Limb (tissue), 2 donors: Measurements from ENCODE around the gene MAP2K3.
"Not testable (repeated sequence)": the region's sequence is repeated elsewhere in the genome, so short reads cannot be mapped to it uniquely, and the experiment has no call there.

Experiments used
- DNase-seq, 2 donors: peaks; one replicate each; pipeline ENCODE4 v3.0.0-alpha.2; 2016; ENCODE audit errors: extremely low spot score in 2 of 2

The MAP2K3 gene

DNA sequence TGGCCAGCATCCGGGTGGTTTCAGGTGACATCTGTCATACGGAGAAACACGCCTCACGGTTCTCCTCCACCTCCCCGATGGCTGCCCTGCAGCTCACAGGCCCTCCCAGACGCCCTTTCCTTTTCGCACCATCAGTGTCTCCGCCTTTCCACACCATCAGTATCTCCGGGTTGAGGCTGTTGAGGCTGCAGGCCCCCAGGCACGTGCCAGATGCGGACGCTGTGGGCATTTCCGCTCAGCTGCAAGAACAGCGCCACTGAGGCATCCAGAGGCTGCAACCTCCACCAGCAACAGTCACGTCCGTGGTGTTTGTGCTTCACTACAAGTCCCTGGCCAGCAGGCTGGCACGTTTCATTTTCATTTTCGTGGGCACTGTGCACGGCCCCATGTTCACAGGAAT, 66.0 kb downstream of the MAP2K3 start:
- not testable (repeated sequence) for DNase-seq

DNA sequence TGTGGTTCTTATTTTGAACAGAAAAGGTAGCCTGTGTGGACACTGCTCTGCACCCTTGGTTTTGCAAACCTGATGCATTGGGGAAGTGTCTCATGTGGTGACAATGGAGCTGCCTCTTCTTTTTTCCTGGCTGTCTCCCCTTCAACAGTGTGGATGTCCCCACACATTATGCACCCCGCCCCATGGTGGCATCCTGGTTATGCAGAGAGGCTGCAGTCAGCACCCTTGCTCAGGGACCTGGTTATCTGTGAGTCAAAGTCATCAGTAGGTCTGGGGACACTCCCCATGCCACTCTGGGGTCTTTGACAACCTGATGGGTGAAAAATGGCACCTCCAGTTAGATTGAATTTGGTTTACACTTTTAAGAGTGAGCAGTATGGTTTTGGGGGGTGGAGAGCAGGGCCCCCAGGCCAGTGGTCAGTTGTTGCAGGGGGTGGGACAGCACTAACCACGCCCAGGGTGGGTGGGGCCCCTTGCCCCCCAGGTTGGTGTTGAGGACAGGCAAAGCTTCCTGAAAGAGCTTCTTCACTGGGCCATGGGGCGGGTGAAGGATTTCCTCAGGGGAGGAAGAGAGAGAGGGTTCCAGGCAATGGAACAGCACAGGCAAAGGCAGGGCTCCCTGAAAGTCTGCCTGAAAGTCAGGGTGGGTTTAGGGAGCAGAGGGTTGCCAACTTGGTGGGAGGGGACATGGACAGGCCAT, 67.0 kb downstream of the MAP2K3 start:
- peak in 1 of 2 donors; percentile 17 for DNase-seq

DNA sequence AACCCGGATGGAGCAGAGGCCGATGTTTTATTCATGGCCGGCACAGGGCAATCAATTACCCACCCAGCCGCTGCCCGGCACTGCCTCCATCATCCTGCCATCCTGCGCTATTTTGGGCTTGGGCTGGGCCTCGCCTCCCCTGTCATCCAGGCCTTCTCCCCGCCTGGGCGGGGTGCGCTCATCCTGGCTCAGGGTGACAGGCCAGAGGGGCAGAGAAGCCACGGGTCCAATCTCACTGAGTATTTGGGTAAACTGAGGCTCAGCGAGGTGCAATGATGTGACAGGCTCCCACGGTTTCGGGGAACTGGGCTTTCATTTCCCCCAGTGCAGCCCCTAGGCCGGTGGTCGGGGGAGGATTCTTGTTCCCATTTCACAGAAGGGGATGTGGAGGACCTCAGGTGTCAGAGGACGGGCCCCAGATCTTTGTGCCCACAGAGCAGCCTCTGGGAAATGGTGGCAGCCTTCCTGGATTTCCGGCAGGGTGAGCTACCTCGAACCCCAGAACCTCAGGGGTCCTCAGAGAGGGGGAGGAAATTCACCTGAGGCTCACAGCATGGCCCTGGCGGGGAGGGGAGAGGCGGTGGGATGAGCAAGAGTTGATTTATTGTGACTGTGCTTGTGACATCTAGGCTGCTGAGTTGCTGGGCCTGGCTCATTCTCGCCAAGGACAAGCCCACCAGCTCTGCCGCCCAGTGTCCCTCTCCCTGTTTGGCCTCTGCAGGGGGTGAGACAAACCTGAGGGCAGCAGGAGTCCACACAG, 67.9 kb downstream of the MAP2K3 start:
- peak in 1 of 2 donors; percentile 21 for DNase-seq

DNA sequence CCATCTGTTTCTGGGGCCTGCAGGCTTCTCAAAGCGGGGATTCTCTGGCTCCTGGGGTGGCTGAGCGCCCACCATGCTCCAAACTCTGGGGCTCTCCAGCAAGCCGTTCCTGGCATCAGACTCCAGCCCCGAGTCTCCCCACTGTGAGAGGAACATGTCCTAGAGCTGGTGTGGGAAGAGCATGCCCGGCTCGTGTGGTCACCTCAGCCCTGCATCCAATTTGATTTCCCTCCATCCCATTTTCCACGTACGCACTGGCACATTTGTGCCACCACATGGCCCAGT, 68.4 kb downstream of the MAP2K3 start:
- no peak for DNase-seq

DNA sequence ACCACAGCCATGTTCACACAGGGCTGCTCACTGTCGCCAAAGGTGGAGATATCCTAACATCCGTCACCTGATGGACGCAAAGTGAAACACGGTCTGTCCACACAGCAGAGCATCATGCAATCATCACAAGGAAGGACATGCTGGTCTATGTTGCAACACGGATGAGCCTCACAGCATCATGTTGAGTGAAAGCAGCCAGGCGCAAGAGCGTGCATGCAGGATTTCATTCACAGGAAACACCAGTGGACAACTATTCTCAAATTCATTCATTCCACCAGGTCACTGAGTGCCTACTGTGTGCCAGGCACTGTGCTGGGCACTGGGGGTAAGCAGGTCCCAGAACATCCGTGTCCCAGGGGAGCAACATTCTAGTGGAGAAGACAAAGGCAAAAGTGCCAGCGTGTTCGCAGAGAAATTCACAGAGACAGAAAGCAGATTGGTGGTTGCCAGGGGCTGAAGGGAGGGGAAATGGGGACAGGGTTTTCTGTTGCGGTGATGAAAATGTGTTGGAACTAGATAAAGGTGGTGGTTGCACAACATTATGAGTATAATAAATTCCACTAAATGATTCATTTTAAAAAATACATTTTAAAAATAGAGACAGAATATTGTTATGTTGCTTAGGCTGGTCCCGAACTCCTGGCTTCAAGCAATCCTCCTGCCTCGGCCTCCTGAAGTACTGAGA, 69.0 kb downstream of the MAP2K3 start:
- no peak for DNase-seq

DNA sequence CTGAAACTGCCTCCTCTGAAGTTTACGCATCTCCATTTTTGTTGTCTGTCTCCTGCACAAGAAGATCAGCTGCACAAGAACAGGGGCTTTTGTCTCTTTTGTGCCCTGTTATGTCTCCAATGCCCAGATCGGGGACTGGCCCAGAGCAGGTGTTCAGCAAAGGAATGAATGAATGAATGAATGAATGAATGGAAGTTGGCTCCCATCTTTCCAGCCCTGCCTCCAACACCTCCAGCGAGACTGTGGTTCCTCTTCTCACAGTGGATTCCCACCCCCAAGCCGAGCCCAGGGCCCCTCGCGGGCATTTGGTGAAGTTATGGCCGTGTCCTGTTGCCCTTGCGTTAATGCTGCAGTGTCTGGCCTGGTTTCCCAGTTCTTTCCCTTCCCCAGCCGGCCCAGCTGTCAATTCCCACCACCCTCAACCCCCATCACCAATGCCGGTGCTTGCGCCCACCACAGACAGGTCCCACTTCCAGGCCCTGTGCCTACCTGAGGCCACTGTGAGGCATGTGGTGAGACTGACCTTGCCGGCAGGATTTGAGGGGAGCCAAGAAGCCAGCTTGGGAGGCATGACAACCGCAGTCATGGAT, 70.4 kb downstream of the MAP2K3 start:
- no peak for DNase-seq

DNA sequence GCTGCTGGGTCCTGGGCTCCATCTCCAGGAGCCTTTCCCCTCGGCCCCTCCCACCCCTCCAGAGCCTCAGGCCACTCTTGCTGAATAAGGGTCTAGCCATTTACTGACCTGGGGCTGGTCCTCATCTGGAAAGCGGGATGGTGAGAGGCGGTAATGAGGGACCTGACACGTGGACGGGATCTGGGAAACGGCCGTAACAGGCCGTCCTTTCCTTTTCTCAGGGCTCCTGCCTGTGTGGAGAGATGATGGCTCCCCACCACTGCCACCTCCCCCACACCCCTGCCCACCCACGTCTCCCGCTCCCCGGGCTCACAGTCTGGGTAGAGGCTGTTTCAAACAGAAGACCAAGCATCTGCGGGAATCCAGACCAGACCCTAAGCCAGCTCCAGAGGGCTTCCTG, 71.1 kb downstream of the MAP2K3 start:
- no peak for DNase-seq

DNA sequence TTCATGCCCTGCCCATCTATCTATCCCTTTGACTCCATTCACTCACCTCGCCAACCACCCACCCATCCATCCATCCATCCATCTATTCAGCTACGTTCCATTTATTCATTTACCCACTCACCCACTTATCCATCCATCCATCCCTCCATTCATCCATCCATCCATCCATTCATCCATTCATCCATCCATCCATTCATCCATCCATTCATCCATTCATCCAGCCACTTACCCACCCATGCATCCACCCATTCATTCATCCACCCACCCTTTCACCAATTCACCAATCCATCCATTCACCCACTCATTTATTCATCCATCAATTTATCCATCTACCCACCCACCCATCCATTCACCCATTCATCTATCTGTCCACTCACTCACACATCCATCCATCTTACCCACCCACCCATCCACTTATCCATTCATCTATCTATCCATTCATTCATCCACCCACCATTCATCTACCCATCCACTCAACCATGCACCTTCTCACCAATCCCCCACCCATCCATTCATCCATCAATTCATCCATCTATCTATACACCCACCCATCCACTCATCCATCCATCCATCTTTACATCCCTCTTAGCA, 72.1 kb downstream of the MAP2K3 start:
- DNase-seq = no peak

DNA sequence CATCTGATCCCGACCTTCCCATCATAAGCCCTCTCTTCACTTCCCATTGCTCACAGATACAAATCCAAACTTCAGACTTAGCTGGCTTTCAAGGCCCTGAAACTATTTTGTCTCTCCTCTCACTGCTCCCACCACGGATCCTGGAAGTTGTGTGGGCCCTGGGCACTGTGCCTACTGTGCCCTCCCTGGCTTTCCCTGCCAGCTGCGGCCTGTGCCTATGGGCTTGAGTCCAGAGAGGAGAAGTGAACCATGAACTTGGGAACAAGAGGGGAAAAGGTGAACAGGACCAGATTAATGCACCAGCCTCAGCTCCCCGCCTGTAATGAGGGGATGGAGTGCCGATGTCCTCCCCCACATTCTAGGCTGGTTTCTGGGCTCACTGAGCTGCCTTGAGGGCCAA, 72.8 kb downstream of the MAP2K3 start:
- DNase-seq = no peak

DNA sequence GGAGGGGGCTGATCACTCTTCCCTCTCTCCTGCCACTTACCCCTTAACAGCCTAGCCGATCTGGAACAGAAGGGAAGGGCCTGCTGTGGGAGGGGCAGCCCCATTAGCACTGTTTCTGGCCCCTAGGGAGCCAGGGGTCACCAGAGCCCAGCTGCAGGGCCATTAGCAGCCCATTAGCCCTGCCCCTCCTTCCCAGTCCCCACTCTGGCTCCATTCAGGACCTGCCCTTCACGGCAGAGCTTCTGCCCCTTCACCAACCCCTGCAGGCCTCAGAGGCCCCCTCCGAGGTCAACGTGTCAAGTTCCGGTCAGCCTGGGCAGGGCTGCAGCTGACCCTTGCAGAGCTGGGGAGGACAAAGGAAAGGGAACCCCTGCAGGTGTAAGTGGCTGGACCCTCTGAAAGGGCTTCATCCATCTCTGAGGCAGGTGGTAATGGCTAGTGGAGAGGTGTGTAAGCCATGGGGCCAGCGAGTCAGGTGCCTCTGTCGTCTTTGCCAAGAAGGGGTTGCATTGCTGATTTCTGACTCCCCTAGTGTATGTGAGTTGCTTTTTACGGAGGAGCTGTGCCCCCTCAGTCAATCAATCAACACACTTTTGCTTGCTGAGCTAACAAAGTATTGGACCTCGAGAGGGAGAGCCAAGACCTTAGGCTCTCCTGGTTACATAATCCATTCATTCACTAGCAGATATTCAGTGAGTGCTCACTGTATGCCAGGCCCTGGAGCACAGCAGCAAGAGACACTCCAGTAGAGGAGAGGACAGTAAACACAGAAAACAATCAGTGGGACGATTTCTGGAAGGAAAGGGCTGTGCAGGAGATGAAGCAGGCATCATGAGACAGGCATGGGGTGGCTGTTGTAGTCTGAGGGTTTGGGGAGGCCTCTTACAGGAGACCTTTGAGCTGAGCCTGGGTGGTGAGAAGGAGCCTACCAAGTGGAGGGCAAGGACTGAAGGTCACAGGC, 73.5 kb downstream of the MAP2K3 start:
- no peak for DNase-seq

DNA sequence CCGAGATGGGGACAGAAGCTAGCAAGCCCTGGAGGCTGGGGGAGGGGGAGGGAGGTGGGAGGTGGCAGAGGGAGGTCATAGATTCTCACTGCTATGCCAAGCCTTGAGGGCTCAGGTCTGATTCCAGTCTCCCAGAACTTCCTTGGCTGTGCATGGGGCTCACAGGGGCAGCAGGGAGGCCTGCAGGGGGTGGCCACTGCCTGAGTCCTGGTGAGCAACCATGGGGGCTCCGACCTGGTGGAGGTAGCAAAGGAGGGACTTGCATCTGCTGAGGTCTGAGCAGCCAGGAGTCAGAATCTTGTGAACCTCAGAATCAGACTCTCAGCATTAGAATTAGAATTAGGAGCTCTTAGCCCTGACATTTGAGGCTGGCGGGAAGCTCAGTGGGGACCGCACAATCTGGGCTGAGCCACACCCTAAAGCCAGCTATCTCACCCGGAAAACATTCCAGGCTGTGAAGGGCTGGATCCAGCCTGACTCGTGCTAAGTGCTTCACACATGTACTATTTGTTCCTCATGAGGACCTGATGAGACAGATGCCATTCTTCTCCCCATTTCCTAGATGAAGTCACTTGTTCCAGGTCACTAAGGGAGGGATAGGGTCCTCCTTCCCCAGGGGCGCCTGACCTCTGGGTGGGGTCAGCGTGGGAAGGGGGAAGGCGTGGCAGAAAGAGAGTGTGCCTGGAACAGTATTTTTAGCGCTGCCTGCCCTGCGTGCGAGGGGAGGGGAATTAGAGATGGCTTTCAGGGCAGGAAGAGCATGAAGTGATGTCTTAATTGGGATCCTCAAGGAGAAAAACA, 74.4 kb downstream of the MAP2K3 start:
- DNase-seq = no peak

DNA sequence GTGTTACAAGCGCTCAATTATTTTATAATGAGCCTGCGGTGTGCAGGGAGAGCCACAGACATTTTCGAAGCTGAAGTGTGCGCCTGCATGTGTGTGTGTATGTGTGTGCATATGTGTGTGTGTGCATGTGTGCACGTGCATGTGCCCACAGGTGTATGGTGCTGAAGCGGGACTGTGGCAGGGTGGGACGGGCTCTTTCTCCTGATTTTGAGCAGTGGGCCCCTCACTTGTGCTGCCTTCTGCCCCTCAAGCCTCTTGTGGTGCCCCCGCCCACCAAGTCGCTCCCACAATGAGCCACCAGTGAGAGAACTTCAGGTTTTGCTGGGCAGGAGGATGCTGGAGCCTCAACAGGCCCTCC, 75.0 kb downstream of the MAP2K3 start:
- no peak for DNase-seq

DNA sequence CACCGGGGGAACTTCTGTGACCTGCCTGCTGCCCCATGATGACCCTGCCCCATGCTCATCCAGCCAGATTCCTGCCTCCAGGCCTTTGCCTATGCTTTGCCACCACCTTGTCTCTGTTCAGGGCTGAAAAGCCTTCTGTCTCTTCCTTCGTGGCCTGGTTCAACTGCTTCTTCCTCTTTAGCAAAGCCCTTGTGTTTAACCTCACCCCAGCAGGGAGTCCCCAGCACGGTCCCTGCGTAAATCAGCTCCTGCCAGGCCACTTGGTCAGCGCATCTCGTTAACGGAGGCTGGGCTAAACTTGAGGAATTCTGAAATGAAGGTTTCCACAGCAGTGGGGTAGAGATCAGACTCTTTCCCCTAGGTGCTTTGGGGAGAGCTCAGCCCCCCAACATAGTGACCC, 75.5 kb downstream of the MAP2K3 start:
- no peak for DNase-seq

DNA sequence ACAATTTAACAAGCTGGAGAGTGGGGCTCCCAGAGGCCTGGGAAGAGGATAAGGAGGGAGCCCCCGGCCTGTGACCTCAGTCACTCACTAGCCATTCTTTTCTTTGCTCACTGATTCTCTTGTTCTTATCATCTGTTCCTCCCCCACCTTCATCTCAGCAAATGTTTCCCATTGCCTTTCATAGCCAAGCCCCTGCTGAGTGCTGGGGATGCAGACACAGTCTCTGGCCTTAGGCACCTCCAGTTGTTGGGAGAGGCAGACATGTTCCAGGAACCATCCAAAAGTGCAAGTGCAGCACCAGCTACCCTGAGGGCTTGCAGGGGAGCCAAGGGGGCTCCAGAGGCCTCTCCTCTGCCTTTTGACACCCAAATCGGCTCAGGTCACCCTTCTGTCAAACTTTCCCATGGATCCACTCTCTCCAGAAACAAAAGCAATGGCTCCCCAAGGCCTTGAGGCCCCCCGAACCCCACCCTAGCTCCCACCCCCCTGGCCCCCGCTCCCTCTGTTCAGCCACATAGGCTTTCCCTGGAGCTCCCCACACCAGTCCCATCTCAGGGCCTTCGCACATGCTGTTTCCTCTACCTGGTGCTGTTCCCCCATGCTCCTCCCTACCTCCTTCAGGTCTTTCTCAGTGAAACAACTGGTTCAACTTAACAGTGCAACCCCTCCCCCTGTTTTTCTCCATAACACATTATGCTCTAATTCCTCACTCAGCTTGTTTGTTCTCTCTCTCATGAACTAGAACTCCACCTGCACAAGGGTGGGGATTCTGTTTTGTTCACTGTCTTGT, 76.7 kb downstream of the MAP2K3 start:
- DNase-seq = no peak

DNA sequence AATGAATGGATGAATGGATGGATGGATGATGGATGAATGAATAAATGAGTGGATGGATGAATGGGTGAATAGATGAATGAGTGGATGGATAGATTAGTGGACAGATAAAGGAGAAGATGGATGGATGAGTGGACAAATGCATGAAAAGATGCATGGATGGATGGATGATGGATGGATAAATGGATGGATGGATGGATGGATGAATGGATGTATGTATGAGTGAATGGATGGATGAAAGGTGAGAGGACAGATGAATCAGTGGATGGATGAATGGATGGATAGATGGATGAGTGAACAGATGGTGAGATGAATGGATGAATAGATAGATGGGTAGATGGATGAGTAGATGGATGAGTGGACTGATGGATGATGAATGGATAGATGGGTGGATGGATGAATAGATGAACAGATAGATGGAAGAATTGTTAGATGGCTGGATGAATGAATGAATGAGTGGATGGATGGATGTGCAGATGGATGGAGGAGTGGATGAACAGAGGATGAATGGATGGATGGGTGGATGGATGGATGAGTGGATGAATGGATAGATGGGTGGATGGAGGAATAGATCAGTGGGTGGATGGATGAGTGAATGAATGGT, 77.9 kb downstream of the MAP2K3 start:
- DNase-seq = no peak

DNA sequence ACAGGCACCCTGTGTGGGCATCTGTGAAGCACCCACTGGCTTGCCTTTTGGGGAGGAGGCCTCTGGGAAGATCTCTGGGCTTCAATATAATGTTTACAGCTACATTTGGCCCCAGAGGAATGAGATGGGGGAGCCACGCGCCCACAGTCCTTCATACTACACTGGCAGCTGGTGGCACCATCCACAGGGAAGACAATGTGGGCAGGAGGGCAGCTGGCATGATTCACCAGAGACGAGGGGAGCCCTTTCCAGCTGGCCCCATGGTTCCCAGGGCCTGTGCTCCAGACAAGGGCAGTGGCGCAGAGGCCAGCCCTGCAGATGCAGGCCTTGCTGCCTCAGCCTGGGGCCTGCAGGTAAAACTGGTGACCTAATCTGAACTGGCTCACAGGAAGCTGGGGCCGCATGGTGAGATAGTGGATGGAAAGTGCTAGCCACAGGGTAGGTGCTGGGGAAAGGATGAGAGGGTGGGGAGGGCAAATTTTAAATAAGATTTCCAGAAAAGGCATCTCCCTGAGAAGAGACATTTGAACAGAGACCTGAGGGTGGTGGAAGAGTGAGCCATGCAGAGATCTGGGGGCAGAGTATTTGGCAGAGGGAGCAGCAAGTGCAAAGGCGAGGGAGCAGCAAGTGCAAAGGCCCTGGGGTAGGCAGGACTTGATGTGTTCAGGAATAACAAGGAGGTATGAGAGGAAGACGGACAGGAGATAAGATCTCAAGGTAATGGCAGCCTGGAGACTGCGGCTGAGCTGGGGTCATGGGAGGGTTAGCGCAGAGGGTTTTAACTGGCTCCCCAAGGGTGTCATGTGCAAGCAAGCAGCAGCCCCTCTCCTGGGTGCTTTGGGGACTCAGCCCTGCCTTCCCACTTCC, 79.5 kb downstream of the MAP2K3 start:
- no peak for DNase-seq
